H54 (cell line): ENCODE measurements around the gene INHBE.
A peak's percentile ranks its signal among the peaks of the same experiment; 100 is the strongest.
"Not testable (repeated sequence)": the region's sequence is repeated elsewhere in the genome, so short reads cannot be mapped to it uniquely, and the experiment has no call there.

Source experiments
- DNase-seq: peaks from one replicate; pipeline ENCODE4 v3.0.0; 2011; ENCODE audit warnings: low spot score, mixed read lengths; ENCODE audit not compliant: insufficient read length
- FAIRE-seq: peaks from 3 replicates; lab custom pipeline; 2011; peaks lifted over from hg19 to GRCh38; lab: Jason Lieb, UNC
- POLR2A ChIP-seq: IDR thresholded peaks from 2 replicates; pipeline ENCODE4 v1.6.1; 2011; ENCODE audit warnings: low read depth, mild to moderate bottlenecking, low read length

Gene INHBE

GRCh38 chr12:57454566-57455373, at the start of gene INHBE:
TSS of gene INHBE (plus strand) at chr12:57455307. CDS start at chr12:57455537, 230 bp downstream.
- no peak for TF ChIP-seq POLR2A
- FAIRE-seq = no peak
- no peak for DNase-seq

GRCh38 chr12:57410534-57410933, 44.6 kb upstream of the INHBE start:
- FAIRE-seq = no peak
- no peak for TF ChIP-seq POLR2A

DNA sequence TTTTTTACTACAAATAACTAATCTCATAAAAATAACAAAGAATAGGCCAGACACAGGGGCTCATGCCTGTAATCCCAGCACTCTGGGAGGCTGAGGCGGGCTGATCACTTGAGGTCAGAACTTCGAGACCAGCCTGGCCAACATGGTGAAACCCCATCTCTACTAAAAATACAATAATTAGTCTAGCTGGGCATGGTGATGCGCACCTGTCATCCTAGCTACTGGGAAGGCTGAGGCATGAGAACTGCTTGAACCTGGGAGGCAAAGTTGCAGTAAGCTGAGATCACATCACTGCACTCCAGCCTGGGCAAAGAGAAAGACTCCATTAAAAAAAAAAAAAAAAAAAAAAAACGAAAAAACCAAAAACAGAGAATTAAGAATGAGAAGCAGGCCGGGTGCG, 40.9 kb upstream of the INHBE start:
- not testable (repeated sequence) for FAIRE-seq, DNase-seq

More at GRCh38 chr12:57410534-57410933, 44.6 kb upstream of the INHBE start:
- DNase-seq = no peak

GRCh38 chr12:57415088-57415487, 40.0 kb upstream of the INHBE start:
- TF ChIP-seq POLR2A = no peak
- no peak for FAIRE-seq

DNA sequence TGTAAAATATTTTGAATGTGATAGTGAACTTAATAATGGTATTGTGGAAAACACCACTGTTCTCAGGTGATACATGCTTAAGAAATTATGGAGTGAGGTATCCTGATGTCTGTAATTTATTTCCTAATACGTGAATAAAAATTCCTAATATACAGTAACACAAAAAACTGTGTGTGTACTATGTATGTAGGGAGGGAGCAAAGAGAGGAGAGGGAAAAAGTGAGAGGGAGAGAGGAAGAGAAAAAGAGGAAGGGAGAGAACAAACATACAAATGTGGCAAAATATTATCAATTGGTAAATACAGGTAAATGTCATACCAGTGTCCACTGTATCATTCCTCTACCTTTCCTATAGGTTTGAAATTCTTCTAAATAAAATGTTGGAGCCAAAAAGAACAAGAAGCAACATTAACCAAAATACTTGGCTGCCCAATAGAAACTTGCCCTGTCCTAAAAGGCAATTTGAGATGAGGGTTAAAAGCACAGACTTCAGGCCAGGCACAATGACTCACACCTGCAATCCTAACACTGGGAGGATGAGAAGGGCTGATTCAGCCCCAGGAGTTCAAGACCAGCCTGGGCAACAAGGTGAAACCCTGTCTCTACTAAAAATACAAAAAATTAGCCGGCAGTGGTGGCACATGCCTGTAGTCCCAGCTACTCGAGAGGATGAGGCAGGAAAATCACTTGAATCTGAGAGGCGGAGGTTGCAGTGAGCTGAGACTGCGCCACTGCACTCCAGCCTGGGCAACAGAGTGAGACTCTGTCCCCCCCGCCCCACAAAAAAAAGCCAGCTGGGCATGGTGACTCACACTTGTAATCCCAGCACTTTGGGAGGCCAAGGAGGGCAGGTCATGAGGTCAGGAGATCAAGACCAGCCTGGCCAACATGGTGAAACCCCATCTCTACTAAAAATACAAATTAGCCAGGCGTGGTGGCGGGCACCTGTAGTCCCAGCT, 38.8 kb upstream of the INHBE start:
- peak; percentile 89 for FAIRE-seq
- TF ChIP-seq POLR2A = no peak
- DNase-seq = peak; percentile 38

More at GRCh38 chr12:57415088-57415487, 40.0 kb upstream of the INHBE start:
- DNase-seq = no peak

- FAIRE-seq = no peak
- no peak for DNase-seq
- TF ChIP-seq POLR2A = no peak
These were observed 36.9 kb upstream of the INHBE start for GRCh38 chr12:57418255-57418654.

- TF ChIP-seq POLR2A = no peak
- no peak for FAIRE-seq
- DNase-seq = no peak
These were observed 35.6 kb upstream of the INHBE start for GRCh38 chr12:57419495-57419894.

GRCh38 chr12:57420482-57420881, 34.6 kb upstream of the INHBE start:
- FAIRE-seq (no peak), DNase-seq (no peak)
- TF ChIP-seq POLR2A = no peak

DNA sequence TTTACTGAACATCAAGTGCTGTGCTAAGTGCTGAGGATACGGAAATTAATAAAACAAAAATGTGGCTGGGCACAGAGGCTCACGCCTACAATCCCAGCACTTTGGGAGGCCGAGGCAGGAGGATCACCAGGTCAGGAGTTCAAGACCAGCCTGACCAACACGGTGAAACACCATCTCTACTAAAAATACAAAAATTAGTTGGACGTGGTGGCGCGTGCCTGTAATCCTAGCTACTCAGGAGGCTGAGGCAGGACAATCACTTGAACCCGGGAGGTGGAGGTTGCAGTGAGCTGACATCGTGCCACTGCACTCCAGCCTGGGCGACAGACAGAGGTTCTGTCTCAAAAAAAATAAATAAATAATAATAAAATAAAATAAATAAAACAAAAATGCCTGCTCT, 28.2 kb upstream of the INHBE start:
- not testable (repeated sequence) for DNase-seq, FAIRE-seq

- FAIRE-seq (no peak), DNase-seq (no peak)
- no peak for TF ChIP-seq POLR2A
These were observed 26.1 kb upstream of the INHBE start for GRCh38 chr12:57428965-57429364.

DNA sequence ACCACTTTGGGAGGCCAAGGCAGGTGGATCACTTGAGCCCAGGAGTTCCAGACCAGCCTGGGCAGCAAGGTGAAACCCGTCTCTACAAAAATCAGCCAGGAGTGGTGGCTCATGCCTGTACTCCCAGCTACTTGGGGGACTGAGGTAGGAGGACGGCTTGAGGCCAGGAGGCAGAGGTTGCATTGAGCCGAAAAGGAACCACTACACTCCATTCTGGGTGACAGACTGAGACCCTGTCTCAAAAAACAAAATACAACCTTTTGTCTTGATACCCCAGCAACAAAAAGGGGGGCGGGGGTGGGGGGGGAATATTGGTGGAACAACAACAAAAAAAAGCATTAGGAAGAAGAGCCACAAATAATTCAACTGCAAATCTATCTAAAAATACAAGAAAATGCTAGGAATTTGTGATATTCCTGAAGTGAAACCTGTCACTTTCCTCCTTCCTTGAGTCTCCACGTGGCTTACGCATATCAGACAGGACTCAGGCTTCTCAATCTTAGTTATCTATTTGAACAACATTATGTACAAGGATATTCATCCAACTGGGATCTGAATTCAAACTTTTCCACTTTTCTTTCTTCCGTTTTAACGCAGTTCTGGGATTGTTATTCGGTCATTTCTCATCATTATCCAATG, 25.5 kb upstream of the INHBE start:
- FAIRE-seq (no peak), DNase-seq (no peak)
- no peak for TF ChIP-seq POLR2A

DNA sequence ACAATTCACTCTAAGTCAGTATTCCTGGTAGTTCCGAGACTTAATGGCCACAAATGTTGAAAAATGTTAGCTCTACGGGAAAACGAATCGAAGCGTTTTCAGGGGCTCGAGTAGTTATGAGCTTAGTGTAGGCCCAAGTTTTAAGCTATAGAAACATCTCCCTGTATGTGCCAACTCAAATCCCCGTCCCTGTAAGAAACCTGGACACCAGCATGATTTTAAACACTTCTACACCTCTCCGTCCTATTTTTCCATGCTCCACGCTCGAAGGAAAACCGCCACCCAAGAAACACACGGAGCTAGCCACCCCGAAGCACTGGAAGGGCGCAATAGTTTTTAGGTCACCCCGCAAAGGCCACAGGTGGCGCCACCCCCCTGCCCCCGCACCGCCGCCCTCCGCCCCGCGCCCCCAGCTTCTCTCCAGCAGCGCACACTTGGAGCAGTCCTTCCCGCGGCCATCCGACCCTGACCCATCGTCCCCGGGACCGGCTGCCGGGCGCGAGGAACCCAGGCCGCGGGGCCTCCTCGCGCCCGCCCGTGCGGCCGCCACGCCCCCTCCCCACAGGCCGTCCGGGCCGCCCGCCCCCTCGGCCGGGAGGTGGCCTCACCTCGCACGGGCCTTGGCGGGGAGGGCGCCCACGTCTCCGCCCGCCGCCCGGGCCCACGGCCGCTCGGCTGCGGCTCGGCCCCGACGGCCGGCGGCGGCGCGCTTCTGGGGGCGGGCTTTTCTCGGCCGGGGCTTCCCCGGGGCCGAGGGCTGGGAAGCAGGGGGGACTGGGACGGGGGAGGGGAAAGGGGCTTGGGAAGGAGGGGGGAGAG, 24.8 kb upstream of the INHBE start:
- FAIRE-seq (no peak), DNase-seq (peak; percentile 21)
- 0 out of 2 replicates have a peak, but pooled peaks have one; percentile 30 for TF ChIP-seq POLR2A
